Hepatocyte (in vitro differentiated cells): ENCODE data around the gene LRP1B.

Experiments
- EZH2 ChIP-seq: fragments of 200-600 bp; sonication (generic); IDR thresholded peaks from 2 replicates; pipeline ENCODE4 v1.6.1; 2016; ENCODE audit warnings: antibody characterized with exemption, mild to moderate bottlenecking, borderline replicate concordance
- EZH2phosphoT487 ChIP-seq: fragments of 200-600 bp; sonication (generic); IDR thresholded peaks from one replicate; pipeline ENCODE4 v1.6.1; 2018; ENCODE audit warnings: antibody characterized with exemption, mild to moderate bottlenecking, low read depth, moderate library complexity; ENCODE audit not compliant: unreplicated experiment, severe bottlenecking
- TF ChIP-seq, protein P1 (sequence below): fragments of 200-600 bp; sonication (generic); IDR thresholded peaks from 2 replicates; pipeline ENCODE4 v1.5.1; 2016; ENCODE audit warnings: antibody characterized with exemption, mild to moderate bottlenecking; ENCODE audit not compliant: poor library complexity

- TF ChIP-seq, protein P1, sequence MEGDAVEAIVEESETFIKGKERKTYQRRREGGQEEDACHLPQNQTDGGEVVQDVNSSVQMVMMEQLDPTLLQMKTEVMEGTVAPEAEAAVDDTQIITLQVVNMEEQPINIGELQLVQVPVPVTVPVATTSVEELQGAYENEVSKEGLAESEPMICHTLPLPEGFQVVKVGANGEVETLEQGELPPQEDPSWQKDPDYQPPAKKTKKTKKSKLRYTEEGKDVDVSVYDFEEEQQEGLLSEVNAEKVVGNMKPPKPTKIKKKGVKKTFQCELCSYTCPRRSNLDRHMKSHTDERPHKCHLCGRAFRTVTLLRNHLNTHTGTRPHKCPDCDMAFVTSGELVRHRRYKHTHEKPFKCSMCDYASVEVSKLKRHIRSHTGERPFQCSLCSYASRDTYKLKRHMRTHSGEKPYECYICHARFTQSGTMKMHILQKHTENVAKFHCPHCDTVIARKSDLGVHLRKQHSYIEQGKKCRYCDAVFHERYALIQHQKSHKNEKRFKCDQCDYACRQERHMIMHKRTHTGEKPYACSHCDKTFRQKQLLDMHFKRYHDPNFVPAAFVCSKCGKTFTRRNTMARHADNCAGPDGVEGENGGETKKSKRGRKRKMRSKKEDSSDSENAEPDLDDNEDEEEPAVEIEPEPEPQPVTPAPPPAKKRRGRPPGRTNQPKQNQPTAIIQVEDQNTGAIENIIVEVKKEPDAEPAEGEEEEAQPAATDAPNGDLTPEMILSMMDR: no peak
- TF ChIP-seq EZH2phosphoT487 (no peak), EZH2 (no peak)
These were observed 570.1 kb downstream of the LRP1B start for GRCh38 chr2:141560723-141561122.
